ENCODE data around the gene BRCA2.

BRCA2 gene, protein sequence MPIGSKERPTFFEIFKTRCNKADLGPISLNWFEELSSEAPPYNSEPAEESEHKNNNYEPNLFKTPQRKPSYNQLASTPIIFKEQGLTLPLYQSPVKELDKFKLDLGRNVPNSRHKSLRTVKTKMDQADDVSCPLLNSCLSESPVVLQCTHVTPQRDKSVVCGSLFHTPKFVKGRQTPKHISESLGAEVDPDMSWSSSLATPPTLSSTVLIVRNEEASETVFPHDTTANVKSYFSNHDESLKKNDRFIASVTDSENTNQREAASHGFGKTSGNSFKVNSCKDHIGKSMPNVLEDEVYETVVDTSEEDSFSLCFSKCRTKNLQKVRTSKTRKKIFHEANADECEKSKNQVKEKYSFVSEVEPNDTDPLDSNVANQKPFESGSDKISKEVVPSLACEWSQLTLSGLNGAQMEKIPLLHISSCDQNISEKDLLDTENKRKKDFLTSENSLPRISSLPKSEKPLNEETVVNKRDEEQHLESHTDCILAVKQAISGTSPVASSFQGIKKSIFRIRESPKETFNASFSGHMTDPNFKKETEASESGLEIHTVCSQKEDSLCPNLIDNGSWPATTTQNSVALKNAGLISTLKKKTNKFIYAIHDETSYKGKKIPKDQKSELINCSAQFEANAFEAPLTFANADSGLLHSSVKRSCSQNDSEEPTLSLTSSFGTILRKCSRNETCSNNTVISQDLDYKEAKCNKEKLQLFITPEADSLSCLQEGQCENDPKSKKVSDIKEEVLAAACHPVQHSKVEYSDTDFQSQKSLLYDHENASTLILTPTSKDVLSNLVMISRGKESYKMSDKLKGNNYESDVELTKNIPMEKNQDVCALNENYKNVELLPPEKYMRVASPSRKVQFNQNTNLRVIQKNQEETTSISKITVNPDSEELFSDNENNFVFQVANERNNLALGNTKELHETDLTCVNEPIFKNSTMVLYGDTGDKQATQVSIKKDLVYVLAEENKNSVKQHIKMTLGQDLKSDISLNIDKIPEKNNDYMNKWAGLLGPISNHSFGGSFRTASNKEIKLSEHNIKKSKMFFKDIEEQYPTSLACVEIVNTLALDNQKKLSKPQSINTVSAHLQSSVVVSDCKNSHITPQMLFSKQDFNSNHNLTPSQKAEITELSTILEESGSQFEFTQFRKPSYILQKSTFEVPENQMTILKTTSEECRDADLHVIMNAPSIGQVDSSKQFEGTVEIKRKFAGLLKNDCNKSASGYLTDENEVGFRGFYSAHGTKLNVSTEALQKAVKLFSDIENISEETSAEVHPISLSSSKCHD (N-terminal part only)

DNA sequence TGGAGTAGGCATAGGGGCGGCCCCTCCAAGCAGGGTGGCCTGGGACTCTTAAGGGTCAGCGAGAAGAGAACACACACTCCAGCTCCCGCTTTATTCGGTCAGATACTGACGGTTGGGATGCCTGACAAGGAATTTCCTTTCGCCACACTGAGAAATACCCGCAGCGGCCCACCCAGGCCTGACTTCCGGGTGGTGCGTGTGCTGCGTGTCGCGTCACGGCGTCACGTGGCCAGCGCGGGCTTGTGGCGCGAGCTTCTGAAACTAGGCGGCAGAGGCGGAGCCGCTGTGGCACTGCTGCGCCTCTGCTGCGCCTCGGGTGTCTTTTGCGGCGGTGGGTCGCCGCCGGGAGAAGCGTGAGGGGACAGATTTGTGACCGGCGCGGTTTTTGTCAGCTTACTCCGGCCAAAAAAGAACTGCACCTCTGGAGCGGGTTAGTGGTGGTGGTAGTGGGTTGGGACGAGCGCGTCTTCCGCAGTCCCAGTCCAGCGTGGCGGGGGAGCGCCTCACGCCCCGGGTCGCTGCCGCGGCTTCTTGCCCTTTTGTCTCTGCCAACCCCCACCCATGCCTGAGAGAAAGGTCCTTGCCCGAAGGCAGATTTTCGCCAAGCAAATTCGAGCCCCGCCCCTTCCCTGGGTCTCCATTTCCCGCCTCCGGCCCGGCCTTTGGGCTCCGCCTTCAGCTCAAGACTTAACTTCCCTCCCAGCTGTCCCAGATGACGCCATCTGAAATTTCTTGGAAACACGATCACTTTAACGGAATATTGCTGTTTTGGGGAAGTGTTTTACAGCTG, at the start of gene BRCA2, which contains the start of gene ZAR1L:
TSS of gene BRCA2 (plus strand) at position 271 of the 790 bp plus-strand sequence. CDS start 953 bp downstream, outside the sequence.
TSS of gene ZAR1L (minus strand) at position 126 of the 790 bp plus-strand sequence. CDS start 3,438 bp downstream, outside the sequence.
- DNase-seq: no peak

DNA sequence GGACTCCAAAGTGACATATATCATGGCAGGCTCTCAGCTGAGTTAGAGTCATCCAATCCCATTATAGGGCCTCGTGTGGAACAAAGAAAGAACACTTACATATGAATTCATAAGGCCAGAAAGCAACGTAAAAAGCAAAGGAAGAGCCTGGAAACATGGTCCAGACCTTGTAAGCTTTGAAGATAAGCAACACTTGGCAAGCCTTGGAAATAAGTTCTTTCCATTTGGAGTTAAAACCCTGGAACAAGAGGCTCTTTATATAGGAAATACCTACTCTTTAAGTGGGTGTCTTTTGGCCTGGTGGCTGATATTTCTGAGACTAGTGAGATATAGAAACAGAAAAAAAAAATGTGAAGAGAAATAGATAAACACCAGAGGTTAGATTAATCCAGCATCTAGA, 49.6 kb upstream of the BRCA2 start:
- no peak for DNase-seq

DNA sequence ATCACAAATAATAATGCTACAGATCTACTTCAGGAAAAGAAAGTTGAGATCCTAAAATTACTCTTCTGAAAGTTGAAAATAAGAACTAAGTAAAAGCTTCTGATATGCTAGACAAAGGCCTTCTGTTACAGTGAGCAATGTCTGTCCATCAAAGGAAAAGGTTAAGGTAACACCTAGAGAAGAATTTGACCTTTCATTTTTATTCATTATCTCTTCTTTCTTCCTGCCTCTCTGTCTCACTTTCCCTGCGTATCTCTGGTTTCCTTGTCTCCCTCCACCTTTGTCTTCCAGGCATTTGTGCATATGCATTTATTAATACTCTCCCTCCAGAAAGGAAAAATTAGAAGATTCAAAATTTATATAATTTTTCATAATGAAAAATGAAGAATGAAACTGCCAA, 49.2 kb upstream of the BRCA2 start:
- DNase-seq: no peak

DNA sequence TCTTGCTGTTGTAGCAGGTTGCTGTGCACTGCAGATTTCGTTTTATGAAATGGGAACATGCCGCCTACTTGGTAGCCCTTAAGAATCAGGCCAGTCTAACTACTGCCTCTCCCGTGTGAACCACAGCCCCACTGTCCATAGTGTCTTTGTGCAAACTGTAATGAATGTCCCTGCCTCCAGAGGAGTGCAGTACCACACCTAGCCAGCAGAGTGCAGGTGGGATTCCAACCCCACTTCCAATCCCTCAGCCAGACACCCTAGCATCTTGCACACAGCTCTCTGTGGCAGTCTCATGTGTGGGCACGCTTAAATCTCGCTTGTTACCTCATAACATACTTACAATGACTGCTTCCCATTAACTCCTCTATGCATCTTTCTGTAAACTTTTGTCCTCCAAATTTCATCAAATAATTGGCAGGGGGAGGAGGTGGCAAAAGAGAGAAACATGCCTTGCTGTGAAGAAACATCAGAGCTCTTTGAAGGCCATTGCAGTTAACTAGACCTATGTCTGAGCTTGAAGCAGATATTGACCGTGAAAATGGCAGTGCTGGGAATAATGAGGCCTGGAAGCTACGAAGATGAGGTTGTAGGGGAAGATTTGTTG, 47.4 kb upstream of the BRCA2 start:
- no peak for DNase-seq

DNA sequence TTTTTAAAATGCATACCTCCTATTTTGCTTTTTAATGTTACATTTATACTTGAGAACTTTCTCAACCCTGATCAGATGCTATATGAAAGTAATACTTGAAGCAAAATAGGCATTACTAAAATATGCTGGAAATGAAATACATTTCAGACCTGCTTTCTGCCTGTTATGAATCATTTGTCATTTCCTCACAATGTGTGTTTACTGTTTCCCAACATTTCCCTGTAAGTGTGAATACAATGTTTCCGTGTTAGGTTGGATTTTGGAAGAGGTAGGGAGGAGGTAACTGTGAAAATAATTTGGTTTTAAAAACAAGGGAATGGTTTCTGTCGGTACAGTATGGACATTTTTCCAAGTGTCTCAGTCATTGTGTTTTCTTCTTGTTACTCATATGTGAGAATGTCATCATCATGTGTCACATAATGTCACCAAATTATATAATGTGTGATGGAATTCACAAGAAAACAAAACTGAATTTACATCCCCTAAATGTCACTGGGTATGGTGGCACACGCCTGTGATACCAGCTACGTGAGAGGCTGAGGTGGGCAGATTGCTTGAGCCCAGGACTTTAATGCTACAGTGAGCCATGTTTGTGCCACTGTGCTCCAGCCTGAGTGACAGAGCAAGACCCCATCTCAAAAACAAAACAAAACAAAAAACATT, 43.2 kb upstream of the BRCA2 start:
- no peak for DNase-seq

DNA sequence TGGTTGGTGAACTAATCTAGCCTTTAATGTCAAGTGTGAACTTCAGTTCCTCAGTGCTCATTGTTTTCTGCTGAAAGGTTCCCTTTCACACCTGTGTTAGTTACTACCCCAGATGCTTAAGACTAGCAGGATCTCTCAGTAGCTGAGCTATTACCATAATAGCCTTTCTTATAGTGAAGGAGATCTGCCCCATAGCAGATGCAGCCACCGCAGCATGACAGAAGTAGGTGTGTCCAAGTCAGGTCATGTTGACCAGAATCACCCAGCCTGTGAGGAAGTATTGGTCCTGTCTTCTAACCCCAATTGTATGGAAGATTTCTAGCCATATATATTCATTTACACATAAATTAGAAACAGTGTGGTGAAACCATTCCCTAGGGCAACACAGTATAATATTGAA, 37.5 kb upstream of the BRCA2 start:
- no peak for DNase-seq

DNA sequence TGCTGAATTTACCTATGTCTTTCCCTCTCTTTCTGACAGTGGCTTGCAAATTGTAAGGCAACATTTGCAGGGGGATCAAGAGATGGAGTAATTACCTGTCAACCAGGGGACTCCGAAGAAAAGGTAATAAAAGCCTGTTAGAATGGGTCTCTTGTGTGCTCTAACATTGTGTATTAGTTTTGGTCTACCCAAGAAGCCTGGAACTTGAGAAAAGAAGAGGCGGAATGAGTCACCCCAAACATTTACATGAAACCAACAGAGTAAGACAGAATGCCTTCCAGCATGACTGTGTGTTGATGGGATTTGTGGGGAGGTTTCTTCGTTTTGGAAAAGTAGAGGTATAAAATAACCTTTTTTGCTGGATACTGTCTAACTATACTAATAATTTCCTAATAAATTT, 36.9 kb upstream of the BRCA2 start:
- no peak for DNase-seq

DNA sequence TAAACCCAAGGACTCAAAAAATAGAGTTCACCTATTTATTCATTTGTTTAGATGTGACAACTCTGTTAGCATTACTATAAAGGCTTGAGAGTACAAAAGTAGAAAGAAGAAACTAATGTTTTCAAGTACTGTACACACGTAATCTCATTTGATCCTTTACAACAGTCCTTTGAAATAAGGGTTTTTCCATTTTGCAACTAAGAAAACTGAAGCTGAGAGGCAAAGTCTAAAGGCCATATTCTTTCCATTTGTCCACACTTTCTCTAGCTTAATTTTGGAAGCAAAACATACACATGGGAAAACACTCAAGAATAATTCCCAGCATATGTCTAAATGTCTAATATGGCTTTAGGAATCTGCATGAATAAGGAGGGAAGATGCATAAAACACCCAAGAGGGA, 34.2 kb upstream of the BRCA2 start:
- DNase-seq: no peak

DNA sequence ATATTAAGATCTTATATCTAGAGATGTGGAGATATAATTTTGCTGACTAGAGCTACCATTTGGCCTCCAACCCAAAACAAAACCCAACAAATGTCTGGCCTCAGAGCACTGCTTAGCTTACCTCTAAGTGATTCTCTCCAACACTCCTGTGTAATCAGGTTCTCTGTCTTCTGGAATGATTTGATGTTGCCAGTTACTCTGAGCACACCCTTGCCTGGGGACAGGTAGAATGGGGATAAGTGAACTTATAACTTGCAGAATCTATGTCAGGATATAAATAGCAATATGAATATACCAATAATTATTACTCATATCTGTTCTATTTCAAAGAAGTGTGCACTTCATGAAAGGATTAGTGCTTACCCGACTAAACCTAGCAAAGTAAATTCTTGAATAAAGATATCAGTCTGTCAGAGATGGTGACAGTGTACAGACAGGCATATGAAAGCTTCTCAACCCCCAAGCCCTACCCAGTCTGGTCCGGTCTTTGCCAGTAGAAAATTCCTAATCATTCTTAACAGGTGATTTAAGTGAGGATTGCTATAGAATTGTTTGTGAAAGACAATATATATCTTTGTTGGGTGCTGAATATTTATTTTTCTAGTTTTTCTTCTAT, 33.1 kb upstream of the BRCA2 start:
- no peak for DNase-seq

DNA sequence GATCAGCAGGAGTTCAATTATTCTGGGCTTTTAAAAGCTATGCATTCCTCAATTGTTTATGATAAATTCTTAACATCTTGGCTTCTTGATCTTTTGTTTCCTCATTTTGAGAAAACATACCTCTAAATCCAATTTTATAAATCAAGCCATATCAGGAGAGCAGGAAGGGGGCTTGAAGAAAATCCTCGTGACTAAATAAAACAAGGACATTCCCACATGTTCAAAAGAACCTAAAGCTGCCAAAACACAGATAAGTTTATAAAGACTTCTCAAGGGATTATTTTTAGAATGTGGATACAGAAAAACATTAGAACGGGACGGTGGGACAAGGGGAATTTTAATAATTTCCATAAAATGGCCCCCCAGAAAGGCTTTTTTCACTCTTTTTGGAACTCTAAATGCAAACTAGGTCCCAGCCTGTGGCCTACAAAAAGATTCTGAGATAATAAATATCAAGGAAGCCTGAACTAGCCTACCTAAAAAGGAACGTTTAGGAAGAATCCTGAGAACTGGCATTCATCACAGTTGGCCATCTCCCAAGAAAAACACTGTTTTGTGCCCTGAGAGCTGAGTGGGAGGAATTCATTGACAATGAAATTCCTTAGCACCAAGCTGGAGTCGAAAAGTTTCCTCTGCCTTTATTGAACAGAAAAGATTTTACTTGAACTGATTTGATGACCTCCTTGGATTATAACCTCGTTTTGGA, 30.2 kb upstream of the BRCA2 start:
- no peak for DNase-seq

DNA sequence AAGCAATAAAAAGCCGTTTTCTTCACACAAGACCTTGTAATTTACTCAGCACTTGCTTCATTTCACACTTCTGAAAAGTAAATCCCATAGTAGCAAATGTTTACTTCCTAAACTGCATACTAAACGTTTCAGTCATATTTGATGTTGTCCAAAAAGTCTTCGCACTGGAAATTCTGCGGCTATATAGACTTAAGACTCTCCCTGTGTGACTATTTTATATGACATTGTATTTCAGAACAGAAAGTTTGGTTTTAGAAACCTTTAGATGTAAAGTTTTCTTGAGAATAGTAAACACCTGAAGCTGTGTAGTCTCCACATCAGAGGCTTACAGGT, 29.7 kb upstream of the BRCA2 start:
- no peak for DNase-seq

DNA sequence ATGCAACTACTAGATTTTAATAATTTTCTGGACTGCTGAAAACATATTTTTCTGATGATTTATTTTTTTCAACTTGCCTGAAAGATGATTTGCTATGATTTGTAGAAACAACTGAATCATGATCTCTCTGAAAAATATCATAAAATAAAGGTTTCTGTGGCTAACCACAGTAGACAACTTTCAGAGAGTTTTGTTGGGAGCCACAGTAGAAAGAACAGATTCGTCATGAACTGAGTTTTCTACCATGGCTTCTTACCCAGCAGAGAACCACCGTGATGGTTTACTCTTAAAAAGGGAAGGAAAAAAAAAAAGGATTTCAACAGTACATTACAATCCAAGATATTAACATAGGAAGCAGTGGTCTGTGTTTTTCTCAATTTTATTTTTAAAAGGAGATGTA, 18.1 kb upstream of the BRCA2 start:
- DNase-seq: no peak

DNA sequence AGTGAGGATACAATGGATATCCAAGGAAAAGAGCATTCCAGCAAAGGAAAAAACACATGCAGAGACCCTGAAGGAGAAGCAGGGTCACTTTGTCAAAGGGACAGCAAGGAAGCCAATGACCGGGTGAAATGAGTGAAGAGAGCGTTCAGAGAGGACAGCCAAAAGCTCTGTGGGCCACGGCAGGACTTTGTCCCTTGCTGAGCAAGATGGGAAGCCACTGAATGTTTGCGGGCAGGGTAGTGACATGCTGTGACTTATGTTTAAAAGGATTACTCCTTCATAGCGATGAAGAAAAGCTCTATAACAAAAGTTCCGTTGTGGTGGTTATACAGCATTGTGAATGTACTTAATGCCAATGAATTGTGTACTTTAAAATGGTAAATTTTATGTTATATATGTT, 16.6 kb upstream of the BRCA2 start:
- no peak for DNase-seq

DNA sequence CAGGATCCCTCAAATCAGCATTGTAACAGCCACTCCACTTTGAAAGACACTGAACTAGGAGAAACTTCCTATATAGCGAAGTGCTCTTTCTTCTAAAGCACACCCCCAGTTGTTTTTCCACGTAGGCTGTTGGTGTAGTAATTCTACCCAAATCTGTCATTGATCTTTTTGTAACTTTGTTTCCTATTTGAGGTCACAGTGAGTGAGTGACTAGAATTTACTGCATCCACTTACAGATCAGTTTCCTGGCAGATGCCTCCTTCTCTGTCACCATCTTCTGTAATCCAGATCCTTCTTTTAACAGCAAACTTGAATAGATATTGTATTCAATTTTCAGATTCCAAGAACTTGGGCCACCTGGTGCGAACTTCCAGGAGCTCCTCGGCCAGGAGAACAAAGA, 15.4 kb upstream of the BRCA2 start:
- DNase-seq: no peak

DNA sequence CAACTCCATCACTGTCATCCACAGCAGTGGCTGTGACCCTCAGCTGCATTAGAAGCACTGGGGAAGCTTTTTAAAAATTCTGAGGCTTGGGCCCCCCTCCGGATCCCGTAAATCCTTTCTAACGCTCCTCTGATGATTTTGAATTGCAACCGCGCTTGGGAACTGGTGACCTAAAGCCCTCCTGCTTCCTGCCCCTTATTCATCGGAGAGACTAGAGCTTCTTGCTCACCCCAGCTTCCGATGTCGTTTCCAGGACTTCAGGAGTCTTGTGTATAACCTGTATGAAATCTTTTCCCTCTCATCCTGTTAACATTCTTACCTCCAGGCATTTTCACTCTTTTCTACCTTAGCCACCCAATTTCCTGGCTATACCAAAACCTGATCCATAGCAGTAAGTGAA, 14.9 kb upstream of the BRCA2 start:
- DNase-seq: no peak

DNA sequence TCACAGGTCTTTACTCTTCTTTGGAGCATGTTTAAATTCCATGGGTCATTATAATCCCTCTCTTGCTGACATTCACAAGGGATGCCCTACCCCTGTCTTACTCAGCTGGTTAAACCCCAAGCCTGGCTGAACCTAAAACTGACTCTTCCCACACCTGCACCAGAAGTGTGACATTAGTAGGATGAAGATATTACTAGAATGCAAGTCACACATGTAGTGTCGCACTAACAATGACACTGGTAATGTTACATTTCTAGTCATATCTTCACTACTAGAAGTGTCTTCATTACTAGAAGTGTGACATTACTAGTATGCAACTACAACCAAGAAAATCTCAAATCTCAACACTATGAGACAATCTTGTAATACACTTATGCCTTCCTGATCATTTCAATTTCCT, 14.4 kb upstream of the BRCA2 start:
- DNase-seq: no peak

DNA sequence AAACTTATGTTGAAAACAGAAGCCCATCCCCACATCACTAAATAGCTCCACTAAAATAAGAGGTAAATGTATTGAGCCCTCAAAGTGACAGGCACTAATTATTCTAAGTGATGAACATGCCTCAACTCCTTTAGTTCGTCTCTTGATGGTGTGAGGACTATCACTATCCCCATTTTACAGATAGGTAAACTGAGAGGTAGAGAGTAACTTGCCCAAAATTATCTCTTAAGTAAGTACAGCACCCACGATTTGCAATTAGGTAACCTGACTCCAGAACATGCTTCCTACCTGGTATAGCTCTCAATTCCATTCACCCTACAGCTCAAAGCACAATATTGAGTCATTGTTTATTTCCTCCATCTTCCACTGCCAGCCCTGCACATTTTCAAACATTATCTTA, 12.8 kb upstream of the BRCA2 start:
- no peak for DNase-seq

DNA sequence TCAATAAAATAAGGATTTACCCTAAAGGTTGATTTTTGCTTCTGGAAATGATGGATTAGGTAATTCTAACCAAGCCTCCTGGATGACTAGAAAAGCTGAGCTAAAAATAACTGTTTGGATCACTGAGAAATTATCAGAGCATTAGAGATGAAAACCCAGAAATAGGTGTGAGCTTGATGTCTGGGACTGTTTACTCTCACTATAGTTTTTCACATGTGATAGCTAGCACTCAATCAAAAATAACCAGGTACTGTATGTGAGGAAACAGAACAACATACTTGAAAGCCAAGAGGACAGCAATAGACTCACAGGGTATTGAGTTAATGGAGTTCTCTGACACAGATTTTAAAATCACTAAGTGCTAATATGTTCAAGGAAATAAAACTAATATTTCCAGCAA, 9.7 kb upstream of the BRCA2 start:
- DNase-seq: no peak

DNA sequence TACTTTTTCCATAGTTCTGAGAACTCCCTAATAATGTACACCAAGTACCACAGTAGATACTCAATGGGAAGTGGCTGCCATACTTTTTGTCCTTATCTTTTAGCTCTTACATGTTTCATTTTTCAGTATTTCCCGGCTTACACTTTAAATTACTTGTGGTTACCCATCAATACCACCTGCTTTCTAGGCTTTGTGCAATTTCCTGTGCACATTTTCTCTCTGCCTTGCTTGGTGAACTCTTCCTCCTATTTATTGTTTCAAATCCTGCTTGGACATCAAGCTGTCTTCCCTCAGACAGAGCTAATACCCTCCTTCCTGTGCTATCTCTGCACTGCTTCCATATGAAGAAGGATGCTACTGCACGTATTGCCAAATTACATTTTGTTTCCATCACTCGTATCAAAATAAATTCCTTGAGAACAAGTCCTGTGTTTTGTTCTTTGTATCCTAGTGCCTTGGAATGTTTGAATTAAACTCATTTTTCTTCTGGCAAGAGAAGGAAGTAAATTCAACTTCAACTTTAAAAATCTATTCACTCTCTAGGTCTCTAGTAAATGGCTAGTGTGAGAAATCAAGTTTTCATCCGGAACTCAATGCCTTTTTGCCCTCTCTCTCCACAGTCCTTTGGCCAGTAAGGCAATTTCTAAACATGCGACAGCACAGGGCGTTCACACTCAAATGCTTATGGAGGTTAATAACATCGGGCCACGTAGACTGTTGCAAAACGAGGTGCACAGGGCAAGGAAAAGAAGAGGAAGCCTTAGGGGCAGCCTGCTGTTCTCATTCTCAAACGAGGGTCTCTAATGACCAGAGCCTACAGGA, 5.8 kb upstream of the BRCA2 start:
- no peak for DNase-seq

All from NCI-H187 treated with DMSO at 0.1 percent for 48 hours (cell line).